ENCODE data around the gene NEK6. TPM values are rescaled to one million over a fixed set of nuclear protein-coding genes. Genes with fewer than 3 reads are reported as not detected.

Gene NEK6
- total and polyA plus RNA-seq, 10 donors: 11.2 to 71.3 (median 41.1) TPM

DNA sequence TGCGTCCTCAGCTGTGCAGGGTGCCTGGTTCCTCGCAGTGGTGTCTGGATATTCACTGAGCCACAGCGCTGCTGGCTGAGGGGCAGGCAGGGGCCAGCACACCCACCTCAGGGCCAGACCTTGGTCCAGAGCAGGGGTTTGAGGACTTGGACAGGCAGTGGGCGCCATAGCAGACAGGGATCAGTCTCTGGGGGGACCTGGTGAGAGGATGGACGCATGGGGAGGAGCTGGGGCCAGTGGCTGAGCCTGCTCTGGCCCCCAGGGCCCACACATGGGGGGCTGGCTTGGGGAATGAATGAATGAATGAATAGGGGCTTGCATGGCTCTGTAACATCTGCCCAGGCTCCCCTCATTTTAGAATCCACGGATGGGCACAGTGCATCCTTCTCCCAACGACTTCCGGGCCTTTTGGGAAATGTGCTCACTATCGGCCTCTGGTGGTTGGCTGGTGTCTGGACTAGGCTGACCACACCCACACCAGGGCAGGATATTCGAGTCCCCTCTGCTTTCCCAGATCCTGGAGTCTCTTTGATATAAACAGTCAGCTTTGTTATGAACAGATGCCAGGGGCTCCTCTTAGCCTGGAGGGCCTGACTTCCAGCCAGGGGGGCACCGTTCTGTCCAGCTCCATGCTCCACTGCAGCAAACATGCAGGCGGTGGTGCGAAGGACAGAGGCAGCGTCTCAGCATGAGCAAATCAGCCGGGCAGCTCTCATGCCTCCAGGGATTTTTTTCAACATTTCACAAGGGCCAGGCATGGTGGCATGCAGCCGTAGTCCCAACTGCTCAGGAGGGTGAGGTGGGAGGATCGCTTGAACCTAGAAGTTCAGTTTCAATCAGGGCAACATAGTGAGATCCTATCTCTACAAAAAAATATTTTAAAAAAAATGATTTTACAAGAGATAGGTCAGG lies 62.6 kb downstream of the NEK6 start:
- peak; percentile 86 for DNase-seq

GRCh38 chr9:124321416-124321815 lies 63.7 kb downstream of the NEK6 start:
- H3K27ac ChIP-seq: no peak overlapping the region
- H3K4me3 ChIP-seq: no peak overlapping the region
- TF ChIP-seq, protein P1, sequence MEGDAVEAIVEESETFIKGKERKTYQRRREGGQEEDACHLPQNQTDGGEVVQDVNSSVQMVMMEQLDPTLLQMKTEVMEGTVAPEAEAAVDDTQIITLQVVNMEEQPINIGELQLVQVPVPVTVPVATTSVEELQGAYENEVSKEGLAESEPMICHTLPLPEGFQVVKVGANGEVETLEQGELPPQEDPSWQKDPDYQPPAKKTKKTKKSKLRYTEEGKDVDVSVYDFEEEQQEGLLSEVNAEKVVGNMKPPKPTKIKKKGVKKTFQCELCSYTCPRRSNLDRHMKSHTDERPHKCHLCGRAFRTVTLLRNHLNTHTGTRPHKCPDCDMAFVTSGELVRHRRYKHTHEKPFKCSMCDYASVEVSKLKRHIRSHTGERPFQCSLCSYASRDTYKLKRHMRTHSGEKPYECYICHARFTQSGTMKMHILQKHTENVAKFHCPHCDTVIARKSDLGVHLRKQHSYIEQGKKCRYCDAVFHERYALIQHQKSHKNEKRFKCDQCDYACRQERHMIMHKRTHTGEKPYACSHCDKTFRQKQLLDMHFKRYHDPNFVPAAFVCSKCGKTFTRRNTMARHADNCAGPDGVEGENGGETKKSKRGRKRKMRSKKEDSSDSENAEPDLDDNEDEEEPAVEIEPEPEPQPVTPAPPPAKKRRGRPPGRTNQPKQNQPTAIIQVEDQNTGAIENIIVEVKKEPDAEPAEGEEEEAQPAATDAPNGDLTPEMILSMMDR (IDR thresholded peaks at IDR 0.05 in 8 of 11, conservative IDR thresholded peaks at IDR 0.05 in 3 of 11): no peak
- TF ChIP-seq POLR2A (IDR thresholded peaks at IDR 0.05) (no peak), POLR2AphosphoS5 (IDR thresholded peaks at IDR 0.05) (no peak)
- H3K9me3 ChIP-seq: no peaks in the 10 kb centered on the region
- H3K27me3 ChIP-seq (replicated peaks in 1 of 7): no peaks in the 10 kb centered on the region
- peaks cover 0 to 83% (median 43%) of the 10 kb centered on the region in 6 donors for H3K36me3 ChIP-seq
- peaks cover 0 to 31% (median 12%) of the 10 kb centered on the region in 6 donors for H3K4me1 ChIP-seq
- DNase-seq: no peak
- 90 to 93% (median 90%) methylated on average over 12 of the region's 12 CpGs for WGBS, 5 donors
- intact Hi-C loops (cut with DNase I; ENCODE audit: low total_unique reads): no loop called here

More for the DNA sequence above, 62.6 kb downstream of the NEK6 start:
- Histone ChIP-seq H3K9me3 (no peaks in the 10 kb centered on the region), H3K4me3 (no peak overlapping the region), H3K27ac (peak overlapping the region in 2 of 8 donors; percentile 36 to 42), H3K27me3 (replicated peaks in 1 of 7) (no peaks in the 10 kb centered on the region), H3K36me3 (peaks cover 0 to 83% (median 46%) of the 10 kb centered on the region in 6 donors), H3K4me1 (peaks cover 0 to 34% (median 14%) of the 10 kb centered on the region in 6 donors)
- no peak for TF ChIP-seq POLR2A (IDR thresholded peaks at IDR 0.05)
- TF ChIP-seq POLR2AphosphoS5 (IDR thresholded peaks at IDR 0.05): no peak
- TF ChIP-seq, protein P1 (IDR thresholded peaks at IDR 0.05 in 8 of 11, conservative IDR thresholded peaks at IDR 0.05 in 3 of 11): peak; percentile 49 to 88 (median 79)
- intact Hi-C loops (cut with DNase I; ENCODE audit: low total_unique reads): no loop called here
- 61 to 77% (median 64%) methylated on average over 14 to 17 of the region's 17 CpGs for WGBS, 5 donors

DNA sequence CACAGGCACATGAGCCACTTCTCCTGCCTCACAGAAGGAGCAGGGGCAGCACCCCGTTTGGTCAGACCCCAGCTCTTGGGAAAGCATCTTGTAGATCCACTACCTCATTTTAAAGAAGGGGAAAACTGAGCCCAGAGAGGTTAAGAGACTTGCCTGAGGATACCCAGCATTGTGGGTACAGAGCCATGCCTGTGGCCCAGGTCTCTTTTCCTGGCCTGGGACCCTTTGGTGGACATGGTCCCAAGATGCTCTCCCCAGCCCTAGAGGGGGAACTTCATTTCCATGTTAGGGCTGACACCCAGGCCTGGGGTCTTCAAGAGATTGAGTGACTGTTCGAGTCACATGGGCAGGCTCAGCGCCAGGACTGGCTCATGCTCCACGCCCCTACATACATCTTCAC lies 64.2 kb downstream of the NEK6 start:
- TF ChIP-seq POLR2AphosphoS5 (IDR thresholded peaks at IDR 0.05) (no peak), POLR2A (IDR thresholded peaks at IDR 0.05) (no peak)
- TF ChIP-seq, protein P1 (IDR thresholded peaks at IDR 0.05 in 8 of 11, conservative IDR thresholded peaks at IDR 0.05 in 3 of 11): no peak
- Histone ChIP-seq H3K4me3 (no peak overlapping the region), H3K36me3 (peaks cover 0 to 83% (median 43%) of the 10 kb centered on the region in 6 donors), H3K9me3 (no peaks in the 10 kb centered on the region), H3K27me3 (replicated peaks in 1 of 7) (no peaks in the 10 kb centered on the region), H3K27ac (peak overlapping the region in 1 of 8 donors; percentile 0), H3K4me1 (peaks cover 0 to 31% (median 12%) of the 10 kb centered on the region in 6 donors)
- no peak for DNase-seq
- 56 to 93% (median 79%) methylated on average over 3 to 4 of the region's 4 CpGs for WGBS, 5 donors
- intact Hi-C loops (cut with DNase I; ENCODE audit: low total_unique reads): no loop called here

Measured in spleen (tissue), 11 donors.